ENCODE results near the gene SEMA6B. TPM values are rescaled to one million over a fixed set of nuclear protein-coding genes. Genes with fewer than 3 reads are reported as not detected.

SEMA6B gene
- total and polyA plus RNA-seq, 7 donors: 2.3 to 11.7 (median 7.1) TPM

DNA sequence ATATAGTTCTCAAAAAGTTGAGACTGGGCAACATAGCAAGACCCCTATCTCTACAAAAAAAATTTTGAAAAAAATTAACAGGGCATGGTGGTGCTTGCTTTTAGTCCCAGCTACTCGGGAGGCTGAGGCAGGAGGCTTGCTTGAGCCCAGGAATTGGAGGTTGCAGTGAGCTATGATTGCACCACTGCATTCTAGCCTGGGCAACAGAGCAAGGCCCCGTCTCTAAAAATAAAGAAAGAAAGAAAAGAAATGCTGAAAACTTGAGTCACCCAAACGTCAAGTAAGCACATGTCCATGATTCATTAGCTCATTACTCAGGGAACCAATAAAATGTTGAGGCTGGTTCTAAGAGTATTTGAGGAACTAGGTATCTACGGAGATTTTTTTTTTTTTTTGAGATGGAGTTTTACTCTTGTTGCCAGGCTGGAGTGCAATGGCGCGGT is 33.9 kb upstream of the SEMA6B start:
- WGBS, 3 donors: 73 to 80% (median 75%) methylated on average over 6 of the region's 6 CpGs
- intact Hi-C loops (cut with DNase I): no loop called here
- no peaks in the 10 kb centered on the region for H3K36me3 ChIP-seq (ENCODE audit: insufficient read depth in 1 of 2, low read depth in 1 of 2)
- H3K27me3 ChIP-seq (ENCODE audit: insufficient read depth in 3 of 3, low read length in 2 of 3): peaks cover 0 to 40% (median 10%) of the 10 kb centered on the region in 3 donors
- TF ChIP-seq, protein P1, sequence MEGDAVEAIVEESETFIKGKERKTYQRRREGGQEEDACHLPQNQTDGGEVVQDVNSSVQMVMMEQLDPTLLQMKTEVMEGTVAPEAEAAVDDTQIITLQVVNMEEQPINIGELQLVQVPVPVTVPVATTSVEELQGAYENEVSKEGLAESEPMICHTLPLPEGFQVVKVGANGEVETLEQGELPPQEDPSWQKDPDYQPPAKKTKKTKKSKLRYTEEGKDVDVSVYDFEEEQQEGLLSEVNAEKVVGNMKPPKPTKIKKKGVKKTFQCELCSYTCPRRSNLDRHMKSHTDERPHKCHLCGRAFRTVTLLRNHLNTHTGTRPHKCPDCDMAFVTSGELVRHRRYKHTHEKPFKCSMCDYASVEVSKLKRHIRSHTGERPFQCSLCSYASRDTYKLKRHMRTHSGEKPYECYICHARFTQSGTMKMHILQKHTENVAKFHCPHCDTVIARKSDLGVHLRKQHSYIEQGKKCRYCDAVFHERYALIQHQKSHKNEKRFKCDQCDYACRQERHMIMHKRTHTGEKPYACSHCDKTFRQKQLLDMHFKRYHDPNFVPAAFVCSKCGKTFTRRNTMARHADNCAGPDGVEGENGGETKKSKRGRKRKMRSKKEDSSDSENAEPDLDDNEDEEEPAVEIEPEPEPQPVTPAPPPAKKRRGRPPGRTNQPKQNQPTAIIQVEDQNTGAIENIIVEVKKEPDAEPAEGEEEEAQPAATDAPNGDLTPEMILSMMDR (IDR thresholded peaks at IDR 0.05): no peak
- H3K9me3 ChIP-seq: no peaks in the 10 kb centered on the region
- no peak overlapping the region for H3K27ac ChIP-seq
- H3K4me3 ChIP-seq: no peak overlapping the region
- H3K4me1 ChIP-seq: no peaks in the 10 kb centered on the region
- ATAC-seq (no peak), DNase-seq (no peak)

DNA sequence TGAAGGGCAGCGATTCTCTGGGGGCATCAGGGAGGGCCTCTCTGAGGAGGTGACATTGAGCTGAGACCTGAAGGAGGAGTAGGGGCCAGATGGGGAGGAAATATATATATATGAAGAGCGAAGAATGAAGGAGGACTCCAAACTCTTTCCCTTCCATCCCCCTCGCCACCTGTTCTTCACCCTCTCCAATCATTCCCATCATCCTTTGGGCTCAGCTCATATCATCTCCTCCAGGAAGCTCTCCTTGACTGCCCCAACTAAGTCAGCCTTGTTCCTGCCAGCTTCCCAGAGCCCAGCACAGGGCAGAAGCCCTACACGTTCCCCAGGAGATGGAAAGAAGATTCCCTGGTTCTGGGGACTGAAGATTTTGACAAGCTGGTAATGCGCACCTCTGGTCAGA is 33.0 kb upstream of the SEMA6B start:
- no peak for ATAC-seq
- intact Hi-C loops (cut with DNase I): no loop called here
- no peaks in the 10 kb centered on the region for H3K9me3 ChIP-seq
- TF ChIP-seq, protein P1 (IDR thresholded peaks at IDR 0.05): no peak
- H3K4me3 ChIP-seq: no peak overlapping the region
- H3K27me3 ChIP-seq (ENCODE audit: insufficient read depth in 3 of 3, low read length in 2 of 3): peaks cover 0 to 39% (median 9%) of the 10 kb centered on the region in 3 donors
- 75 to 79% (median 79%) methylated on average over 5 of the region's 5 CpGs for WGBS, 3 donors
- H3K4me1 ChIP-seq: no peaks in the 10 kb centered on the region
- DNase-seq: no peak
- no peaks in the 10 kb centered on the region for H3K36me3 ChIP-seq (ENCODE audit: insufficient read depth in 1 of 2, low read depth in 1 of 2)
- no peak overlapping the region for H3K27ac ChIP-seq

DNA sequence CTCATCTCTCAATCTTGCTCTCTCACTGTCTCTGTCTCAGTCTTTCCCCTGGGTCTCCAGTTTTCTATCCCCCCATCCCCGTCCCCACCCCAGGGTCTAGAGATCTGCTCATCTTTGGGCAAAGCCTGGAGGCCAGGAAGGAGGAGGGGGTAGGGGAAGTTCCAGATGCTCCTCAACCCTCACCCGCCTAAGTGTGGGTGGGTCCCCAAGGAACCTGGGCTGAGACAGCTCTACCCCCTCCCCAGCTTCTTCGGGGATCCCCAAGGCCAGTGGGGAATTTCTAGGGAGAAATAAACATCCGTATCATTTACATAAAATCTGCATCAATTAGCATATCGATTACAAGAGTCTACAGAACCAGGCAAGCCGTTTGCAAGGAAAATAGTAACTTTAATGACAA is 31.8 kb upstream of the SEMA6B start:
- H3K9me3 ChIP-seq: no peaks in the 10 kb centered on the region
- DNase-seq (no peak), ATAC-seq (no peak)
- H3K27me3 ChIP-seq (ENCODE audit: insufficient read depth in 3 of 3, low read length in 2 of 3): peaks cover 0 to 33% (median 6%) of the 10 kb centered on the region in 3 donors
- H3K27ac ChIP-seq: no peak overlapping the region
- TF ChIP-seq, protein P1 (IDR thresholded peaks at IDR 0.05): no peak
- H3K36me3 ChIP-seq (ENCODE audit: insufficient read depth in 1 of 2, low read depth in 1 of 2): no peaks in the 10 kb centered on the region
- WGBS, 3 donors: 58 to 67% (median 64%) methylated on average over 6 of the region's 6 CpGs
- no peak overlapping the region for H3K4me3 ChIP-seq
- intact Hi-C loops (cut with DNase I): no loop called here
- H3K4me1 ChIP-seq: no peaks in the 10 kb centered on the region

DNA sequence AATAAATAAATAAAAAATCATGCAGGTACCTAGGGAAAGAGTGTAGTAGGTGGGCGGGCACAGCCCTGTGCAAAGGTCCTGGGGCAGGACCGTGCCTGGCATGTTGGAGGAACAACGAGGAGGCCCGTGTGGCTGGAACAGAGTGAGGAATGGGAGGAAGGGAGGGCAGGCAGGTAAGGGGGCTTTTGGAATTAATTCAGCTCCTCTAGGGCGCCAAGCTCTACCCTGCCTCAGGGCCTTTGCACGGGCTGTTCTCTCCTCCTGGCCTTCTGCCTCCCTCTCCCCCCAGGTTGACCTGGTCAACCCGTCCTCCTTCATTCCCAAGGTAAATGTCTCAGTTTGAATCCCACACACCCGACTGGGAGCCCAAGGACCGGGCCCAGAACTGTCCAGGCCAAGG is 31.1 kb upstream of the SEMA6B start:
- TF ChIP-seq, protein P1 (IDR thresholded peaks at IDR 0.05): no peak
- WGBS, 3 donors: 86 to 92% (median 91%) methylated on average over 9 of the region's 9 CpGs
- H3K4me1 ChIP-seq: no peaks in the 10 kb centered on the region
- intact Hi-C loops (cut with DNase I): no loop called here
- DNase-seq: no peak
- no peak overlapping the region for H3K27ac ChIP-seq
- no peak overlapping the region for H3K4me3 ChIP-seq
- H3K27me3 ChIP-seq (ENCODE audit: insufficient read depth in 3 of 3, low read length in 2 of 3): peaks cover 0 to 35% (median 4%) of the 10 kb centered on the region in 3 donors
- H3K36me3 ChIP-seq (ENCODE audit: insufficient read depth in 1 of 2, low read depth in 1 of 2): no peaks in the 10 kb centered on the region
- no peaks in the 10 kb centered on the region for H3K9me3 ChIP-seq
- ATAC-seq: no peak

All from psoas muscle (tissue), 8 donors.